Ectodermal cell (in vitro differentiated cells): Measurements from ENCODE around the gene MAX.

Source experiments
- H3K27ac ChIP-seq: 2 replicates; pipeline ENCODE4 v1.7.0; 2013; ENCODE audit warnings: mild to moderate bottlenecking, low read depth, low read length; ENCODE audit not compliant: insufficient read depth, poor library complexity, severe bottlenecking
- H3K27me3 ChIP-seq: 2 replicates; pipeline ENCODE4 v1.7.0; 2013; ENCODE audit warnings: mild to moderate bottlenecking, low read length; ENCODE audit not compliant: insufficient read depth, control insufficient read depth, poor library complexity, severe bottlenecking
- H3K36me3 ChIP-seq: one replicate; pipeline ENCODE4 v1.7.0; 2013; ENCODE audit warnings: low read length; ENCODE audit not compliant: control insufficient read depth, insufficient read depth
- H3K4me1 ChIP-seq: one replicate; pipeline ENCODE4 v1.7.0; 2013; ENCODE audit warnings: low read length; ENCODE audit not compliant: control insufficient read depth, insufficient read depth
- H3K4me3 ChIP-seq: 2 replicates; pipeline ENCODE4 v1.7.0; 2013; ENCODE audit warnings: low read depth, low read length, control low read depth; ENCODE audit not compliant: insufficient read depth
- H3K9me3 ChIP-seq: 2 replicates; pipeline ENCODE4 v1.7.0; 2013; ENCODE audit warnings: mild to moderate bottlenecking, low read length, moderate library complexity; ENCODE audit not compliant: control insufficient read depth
- WGBS, 2 experiments: methylation state at CpG; one replicate each; pipeline ENCODE4 v1.1.7; 2013; ENCODE audit warnings: missing lambda C conversion rate in 2 of 2; 5-methylcytosine and 5-hydroxymethylcytosine counted together

Gene MAX

DNA sequence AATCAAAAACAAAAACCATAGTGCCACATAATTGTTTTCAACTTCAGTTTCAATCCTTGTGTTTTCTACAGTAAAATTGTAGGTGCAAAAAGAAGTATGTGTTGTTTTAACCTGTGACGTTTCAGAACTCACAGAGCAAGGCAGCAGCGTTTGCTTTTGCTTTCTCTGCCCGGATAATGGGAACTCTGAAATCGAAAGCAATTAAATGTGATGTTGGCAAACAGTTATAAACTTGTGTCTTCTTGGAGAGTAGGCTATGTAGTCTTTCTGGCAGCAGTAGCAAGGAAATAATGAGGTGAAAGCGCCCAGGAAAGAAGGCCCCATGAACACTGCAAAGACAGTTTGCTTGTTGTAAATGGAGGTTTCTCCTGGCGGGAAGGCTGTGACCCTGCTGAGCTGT is 76.5 kb downstream of the MAX start:
- peaks cover 4% of the 10 kb centered on the region for H3K36me3 ChIP-seq
- H3K27me3 ChIP-seq, result no peaks in the 10 kb centered on the region
- no peak overlapping the region for H3K27ac ChIP-seq
- no peak overlapping the region for H3K4me3 ChIP-seq
- WGBS, 2 experiments, result 95 to 96% methylated on average over 6 of the region's 6 CpGs
- no peaks in the 10 kb centered on the region for H3K9me3 ChIP-seq
- no peaks in the 10 kb centered on the region for H3K4me1 ChIP-seq
